ENCODE results near the gene ZDHHC19.

ZDHHC19 gene

GRCh38 chr3:196198771-196199753 is 12.1 kb downstream of the ZDHHC19 start:
- no peak overlapping the region for H3K4me3 ChIP-seq (replicated peaks; ENCODE audit: low read depth, low read length)
- TF ChIP-seq, protein P1, sequence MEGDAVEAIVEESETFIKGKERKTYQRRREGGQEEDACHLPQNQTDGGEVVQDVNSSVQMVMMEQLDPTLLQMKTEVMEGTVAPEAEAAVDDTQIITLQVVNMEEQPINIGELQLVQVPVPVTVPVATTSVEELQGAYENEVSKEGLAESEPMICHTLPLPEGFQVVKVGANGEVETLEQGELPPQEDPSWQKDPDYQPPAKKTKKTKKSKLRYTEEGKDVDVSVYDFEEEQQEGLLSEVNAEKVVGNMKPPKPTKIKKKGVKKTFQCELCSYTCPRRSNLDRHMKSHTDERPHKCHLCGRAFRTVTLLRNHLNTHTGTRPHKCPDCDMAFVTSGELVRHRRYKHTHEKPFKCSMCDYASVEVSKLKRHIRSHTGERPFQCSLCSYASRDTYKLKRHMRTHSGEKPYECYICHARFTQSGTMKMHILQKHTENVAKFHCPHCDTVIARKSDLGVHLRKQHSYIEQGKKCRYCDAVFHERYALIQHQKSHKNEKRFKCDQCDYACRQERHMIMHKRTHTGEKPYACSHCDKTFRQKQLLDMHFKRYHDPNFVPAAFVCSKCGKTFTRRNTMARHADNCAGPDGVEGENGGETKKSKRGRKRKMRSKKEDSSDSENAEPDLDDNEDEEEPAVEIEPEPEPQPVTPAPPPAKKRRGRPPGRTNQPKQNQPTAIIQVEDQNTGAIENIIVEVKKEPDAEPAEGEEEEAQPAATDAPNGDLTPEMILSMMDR (IDR thresholded peaks at IDR 0.05; ENCODE audit: low read length, missing control alignments) = no peak
- DNase-seq (ENCODE audit: low read depth) = no peak

GRCh38 chr3:196198081-196198675 is 13.0 kb downstream of the ZDHHC19 start:
- TF ChIP-seq, protein P1 (IDR thresholded peaks at IDR 0.05; ENCODE audit: low read length, missing control alignments) = no peak
- DNase-seq (ENCODE audit: low read depth) = no peak

GRCh38 chr3:196197524-196197923 is 13.7 kb downstream of the ZDHHC19 start:
- no peak overlapping the region for H3K4me3 ChIP-seq (replicated peaks; ENCODE audit: low read depth, low read length)
- no peak for DNase-seq (ENCODE audit: low read depth)
- TF ChIP-seq, protein P1 (IDR thresholded peaks at IDR 0.05; ENCODE audit: low read length, missing control alignments) = no peak

More at GRCh38 chr3:196198081-196198675, 13.0 kb downstream of the ZDHHC19 start:
- no peak overlapping the region for H3K4me3 ChIP-seq (replicated peaks; ENCODE audit: low read depth, low read length)

DNA sequence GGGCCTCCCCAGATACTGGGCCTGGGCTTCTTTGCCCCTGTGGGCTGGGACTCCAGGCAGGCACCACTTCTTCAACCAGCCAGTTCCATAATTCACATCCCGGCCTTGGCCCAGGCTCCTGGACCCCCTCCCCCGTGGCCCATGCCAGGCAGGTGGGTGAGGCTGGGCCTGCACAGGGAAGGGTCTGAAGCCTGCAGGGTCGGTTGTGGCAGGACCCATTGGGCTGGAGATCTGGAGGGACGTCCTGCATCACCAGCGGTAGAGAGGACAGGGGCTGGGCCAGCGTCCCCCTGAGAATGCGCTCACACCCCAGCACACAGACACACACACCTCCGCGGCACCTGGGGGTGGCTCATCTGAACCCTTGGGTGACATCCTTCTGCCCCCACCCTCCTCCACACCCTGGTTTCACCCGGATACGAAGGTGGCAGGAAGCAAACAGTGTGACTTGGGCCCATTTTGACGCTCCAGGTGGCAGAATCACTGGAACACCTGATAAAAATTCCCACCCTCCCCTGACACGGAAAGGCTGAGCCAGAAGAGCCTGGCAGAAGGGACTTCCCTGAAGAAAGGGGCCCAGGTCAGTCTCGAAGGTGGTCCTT is 15.4 kb downstream of the ZDHHC19 start:
- no peak overlapping the region for H3K4me3 ChIP-seq (replicated peaks; ENCODE audit: low read depth, low read length)

GRCh38 chr3:196194542-196194915 is 16.7 kb downstream of the ZDHHC19 start:
- H3K4me3 ChIP-seq (replicated peaks; ENCODE audit: low read depth, low read length) = no peak overlapping the region
- no peak for DNase-seq (ENCODE audit: low read depth)

More for the DNA sequence above, 15.4 kb downstream of the ZDHHC19 start:
- TF ChIP-seq, protein P1 (IDR thresholded peaks at IDR 0.05; ENCODE audit: low read length, missing control alignments) = no peak
- DNase-seq (ENCODE audit: low read depth) = no peak

GRCh38 chr3:196193736-196194541 is 17.3 kb downstream of the ZDHHC19 start:
- TF ChIP-seq, protein P1 (IDR thresholded peaks at IDR 0.05; ENCODE audit: low read length, missing control alignments) = no peak
- no peak for DNase-seq (ENCODE audit: low read depth)
- H3K4me3 ChIP-seq (replicated peaks; ENCODE audit: low read depth, low read length) = no peak overlapping the region

More at GRCh38 chr3:196194542-196194915, 16.7 kb downstream of the ZDHHC19 start:
- TF ChIP-seq, protein P1 (IDR thresholded peaks at IDR 0.05; ENCODE audit: low read length, missing control alignments) = no peak

All from fibroblast of pulmonary artery (primary cell).